T-helper 22 cell (primary cell): ENCODE data around the gene SLC35F3.
"Not testable (repeated sequence)": the region's sequence is repeated elsewhere in the genome, so short reads cannot be mapped to it uniquely, and the experiment has no call there.

Experiments used
- DNase-seq: peaks from one replicate; pipeline ENCODE4 v3.0.0-alpha.2; 2020; ENCODE audit warnings: low read depth

Gene SLC35F3

DNA sequence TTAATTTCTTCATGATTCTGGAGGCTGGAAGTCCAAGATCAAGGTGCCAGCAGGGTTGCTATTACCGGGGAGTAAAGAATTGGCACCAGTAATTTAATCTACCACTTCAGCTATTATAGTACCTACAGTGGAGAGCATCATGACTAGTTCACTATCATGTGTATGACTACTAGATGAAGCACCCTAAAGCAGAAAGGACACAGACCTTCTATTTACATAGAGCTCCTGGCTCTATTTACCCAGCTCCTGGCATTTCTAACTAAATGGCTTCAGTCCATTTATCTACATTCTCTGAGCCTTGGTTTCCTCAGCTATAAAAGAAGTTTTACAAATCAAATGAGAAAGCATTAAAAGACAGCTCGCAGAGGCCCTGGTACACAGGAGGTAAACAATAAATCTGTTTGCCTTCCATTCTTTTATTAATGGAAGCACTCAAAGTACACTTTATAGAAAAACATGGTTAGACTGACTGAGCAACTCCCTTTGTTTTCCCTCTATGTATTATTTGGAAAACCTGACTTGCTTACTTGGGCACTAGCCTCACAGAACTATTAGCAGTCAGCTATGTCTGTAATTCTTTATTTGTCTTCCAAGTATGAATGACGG lies 203.0 kb downstream of the SLC35F3 start:
- DNase-seq: no peak

DNA sequence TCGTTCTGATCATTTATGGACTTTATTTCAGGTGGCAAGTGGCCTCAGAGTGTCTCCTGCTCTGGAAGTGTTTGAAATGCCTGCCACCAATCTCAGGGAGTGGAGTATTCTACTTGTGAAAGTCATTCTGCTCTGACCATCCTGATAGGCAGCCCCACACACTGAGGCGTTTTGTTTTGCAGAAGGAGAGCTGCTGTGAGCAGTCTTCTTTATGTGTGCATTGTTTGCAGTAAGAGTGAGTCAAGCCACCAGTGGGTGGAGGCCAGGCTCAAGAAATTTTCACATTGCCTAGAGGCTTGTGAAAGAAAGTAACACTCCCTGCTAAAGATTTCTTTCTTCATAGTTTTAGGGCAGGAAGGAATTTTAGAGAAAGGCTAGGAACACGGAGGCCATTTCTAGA lies 204.4 kb downstream of the SLC35F3 start:
- DNase-seq: no peak

DNA sequence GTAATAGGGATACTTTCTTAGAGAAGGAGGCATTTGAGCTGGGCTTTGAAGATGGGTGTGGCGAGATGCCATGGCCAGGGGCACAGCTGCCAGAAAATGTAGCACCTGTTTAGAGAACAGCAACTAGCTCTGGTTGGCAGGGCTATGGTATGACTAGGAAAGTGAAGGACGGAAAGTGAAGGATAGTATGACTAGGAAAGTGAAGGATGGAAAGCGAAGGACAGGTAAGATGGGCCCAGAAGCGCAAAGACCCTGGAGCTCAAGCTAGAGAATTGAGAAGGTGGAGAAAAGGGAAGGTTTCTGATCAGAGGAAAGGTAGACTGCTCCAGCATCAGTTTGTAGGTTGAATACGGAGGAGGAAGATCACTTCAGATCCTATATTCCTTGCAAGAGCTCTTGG lies 205.4 kb downstream of the SLC35F3 start:
- DNase-seq: no peak

DNA sequence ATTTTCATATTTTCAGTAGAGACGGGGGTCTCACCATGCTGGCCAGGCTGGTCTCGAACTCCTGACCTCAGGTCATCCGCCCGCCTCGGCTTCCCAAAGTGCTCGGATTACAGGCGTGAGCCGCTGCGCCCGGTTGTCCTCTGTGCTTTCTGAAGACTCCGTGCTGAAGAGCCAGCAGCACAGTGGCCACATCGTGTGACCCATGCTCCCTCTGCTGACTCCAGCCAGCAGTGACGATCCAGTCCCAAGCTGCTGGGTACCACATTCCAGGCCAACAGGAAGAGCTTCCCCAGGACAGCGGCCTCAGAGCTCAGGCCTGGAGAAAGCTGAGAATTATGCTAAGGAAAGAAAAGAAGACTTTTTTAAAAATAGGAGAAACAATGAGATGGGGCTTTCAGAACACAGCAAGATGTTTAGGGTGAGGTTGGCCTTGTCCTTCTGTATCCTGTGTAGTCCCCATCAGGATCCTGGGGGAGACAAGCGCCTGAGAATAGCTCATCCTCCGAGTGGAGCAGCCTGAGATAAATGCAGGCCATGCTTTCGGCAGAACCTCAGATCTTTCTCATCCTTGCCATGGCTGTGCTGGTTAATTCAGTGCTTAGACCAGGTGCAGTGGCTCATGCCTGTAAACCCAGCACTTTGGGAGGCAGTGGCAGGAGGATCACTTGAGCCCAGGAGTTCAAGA lies 207.1 kb downstream of the SLC35F3 start:
- DNase-seq: no peak

DNA sequence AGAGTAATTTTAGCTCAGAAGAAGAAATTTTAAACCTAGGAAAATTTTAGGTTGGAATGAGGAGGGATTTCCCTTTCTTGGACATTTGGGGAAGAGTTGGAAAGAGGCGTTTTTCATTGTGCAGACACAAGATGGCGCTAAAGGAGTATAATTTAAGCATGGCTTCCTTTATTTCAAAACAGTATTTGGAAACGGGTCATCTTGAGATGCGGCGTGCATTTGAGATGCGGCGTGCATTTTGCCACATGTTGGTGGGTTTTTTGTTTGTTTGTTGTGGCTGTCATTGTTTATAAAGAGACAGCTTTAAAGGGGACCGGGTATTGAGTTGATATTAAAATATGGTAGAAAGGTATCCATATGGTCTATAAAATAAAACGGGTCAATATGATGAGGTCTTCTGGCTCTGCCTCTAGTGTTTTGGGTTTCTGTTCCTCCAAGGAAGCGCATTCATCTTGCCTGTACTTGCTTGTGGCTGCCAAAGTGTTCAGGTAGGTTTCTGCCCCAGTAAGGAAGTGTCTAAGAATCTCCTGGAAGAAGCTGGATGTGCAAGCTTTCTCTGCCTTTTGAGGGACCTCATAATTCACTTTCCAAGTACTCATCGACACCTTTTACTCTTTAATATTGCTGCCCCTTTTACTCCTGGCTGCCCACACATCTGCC lies 210.3 kb downstream of the SLC35F3 start:
- DNase-seq: no peak

DNA sequence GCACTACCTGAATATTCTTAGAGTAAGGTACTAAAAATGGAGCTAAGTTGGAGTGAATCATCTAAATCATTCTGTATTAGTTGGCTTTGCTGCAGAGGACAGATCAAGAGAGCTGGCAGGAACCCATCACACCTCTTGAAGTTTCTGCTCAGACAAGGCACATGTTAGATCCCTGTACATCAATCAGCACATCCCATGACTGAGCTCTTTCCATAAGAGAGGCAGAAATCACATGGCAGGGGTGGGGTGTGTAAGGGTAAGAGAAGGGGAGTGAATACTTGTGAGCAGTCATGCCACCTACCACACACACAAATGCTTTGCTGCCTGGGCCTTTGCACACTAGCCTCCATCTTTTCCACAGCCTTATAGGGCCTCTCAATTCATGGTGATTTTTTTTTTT lies 214.4 kb downstream of the SLC35F3 start:
- no peak for DNase-seq

DNA sequence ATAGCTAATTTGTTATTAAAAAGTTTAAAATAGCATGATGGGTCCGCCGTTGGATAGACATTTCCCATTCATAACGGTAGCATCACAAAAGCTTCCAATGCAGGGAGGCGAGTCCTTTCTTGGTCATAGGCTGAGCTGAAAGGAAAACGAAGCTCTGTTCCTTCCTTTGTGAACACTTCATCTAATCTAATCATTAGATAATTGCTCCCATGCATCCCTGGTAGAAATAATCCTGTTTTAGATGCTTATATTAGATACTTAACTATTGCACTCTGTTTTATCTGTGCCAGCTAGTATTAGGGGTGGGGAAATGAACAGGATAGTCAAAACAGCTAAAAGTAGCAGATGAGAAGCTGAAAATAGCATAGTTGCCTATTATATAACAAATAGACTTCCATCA lies 215.0 kb downstream of the SLC35F3 start:
- DNase-seq: no peak

DNA sequence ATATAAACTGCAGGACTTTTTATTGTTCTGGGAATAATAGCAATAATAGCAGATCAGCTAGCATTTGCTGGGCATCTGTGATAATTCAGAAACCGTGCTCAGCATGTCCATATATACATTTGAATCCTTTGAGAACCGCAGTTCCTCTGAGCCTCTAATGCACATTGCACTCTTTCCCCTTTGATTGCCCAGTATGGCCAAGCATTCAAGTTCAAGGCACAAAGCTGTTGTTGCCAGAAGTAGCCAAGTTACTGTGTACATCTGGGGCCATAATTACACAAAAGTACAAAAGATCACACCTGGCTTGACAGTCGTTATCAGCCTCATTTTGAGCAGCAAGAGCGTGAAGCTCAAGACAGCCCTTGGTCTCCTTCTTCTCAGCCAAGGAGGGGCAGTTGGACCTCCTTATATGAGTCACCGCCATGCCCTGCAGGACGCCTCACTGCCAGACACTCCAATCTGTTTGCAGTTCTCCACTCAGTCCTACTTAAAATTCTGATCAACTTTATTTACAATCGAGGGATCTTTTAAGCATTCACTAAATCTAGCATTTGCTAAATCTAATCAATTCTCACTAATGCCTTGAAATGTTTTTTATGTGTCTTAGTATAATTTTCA lies 216.0 kb downstream of the SLC35F3 start:
- DNase-seq: no peak

DNA sequence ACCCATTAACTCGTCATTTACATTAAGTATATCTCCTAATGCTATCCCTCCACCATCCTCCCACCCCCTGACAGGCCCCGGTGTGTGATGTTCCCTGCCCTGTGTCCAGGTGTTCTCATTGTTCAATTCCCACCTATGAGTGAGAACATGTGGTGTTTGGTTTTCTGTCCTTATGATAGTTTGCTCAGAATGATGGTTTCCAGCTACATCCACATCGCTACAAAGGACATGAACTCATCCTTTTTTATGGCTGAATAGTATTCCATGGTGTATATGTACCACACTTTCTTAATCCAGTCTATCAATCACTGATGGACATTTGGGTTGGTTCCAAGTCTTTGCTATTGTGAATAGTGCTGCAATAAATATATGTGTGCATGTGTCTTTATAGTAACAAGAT lies 217.2 kb downstream of the SLC35F3 start:
- DNase-seq: not testable (repeated sequence)

DNA sequence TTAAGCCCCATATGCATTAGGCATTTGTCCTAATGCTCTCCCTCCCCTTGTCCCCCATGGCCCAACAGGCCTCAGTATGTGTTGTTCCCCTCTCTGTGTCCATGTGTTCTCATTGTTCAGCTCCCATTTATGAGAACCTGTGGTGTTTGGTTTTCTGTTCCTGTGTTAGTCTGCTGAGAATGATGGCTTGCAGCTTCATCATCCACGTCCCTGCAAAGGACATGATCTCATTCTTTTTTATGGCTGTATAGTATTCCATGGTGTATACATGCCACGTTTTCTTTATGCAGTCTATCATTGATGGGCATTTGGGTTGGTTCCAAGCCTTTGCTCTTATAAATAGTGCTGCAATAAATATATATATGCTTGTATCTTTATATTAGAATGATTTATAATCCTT lies 218.1 kb downstream of the SLC35F3 start:
- not testable (repeated sequence) for DNase-seq

DNA sequence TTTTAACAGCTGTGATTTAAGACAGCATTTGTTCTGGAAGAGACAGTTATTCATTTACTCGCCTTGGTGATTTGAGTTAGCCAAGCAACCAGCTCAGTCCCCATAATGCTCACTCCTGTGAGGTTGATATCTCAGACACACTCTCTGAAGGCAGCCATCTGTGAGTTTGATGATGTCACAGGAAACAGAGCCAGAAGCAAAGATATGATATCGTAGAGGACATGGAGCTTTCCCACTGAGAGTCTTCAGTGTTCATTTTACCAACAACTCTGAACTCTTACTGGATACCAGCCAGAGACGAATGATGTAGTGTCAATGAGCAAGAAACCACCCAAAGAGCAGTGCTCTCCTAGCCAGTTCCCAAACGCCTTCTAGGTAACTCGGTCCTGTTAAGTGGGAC lies 219.4 kb downstream of the SLC35F3 start:
- no peak for DNase-seq

DNA sequence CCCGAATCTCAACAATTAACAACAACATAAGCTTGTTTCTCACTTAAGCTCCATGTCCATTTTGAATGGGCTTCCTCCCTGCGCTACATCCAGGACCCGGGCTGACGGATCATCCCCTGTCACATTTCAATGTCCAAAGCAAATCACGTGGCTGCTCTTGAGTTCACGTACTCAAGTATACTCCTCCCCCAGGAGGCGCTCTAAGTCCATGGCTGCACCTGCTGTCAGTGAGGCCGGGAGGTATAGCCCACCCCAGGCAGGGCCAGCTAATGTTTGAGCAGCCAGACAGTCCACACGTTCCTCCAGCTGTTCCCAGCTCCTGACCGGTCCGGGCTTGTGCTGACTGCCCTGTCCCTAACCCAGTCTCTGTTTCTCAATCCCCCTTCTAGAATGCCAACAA lies 220.8 kb downstream of the SLC35F3 start:
- no peak for DNase-seq

DNA sequence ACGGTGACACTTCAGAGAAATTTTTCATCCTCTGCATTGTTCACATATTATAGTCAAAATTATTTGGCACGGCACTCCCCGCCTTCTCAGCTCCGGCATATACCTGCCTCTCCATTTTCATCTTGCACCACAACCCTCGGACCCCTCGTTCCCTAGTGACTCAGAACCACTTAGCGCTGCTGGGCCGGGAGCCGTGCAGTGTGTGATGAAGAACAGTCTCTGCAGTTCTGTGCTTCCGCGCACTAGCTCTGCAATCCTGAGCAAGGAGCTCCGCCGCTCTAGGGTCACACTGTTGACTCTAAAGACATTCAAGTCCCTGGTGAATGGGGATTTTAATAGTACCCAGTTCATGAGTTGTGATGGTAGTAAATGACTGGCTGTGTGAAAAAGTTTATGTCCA lies 221.2 kb downstream of the SLC35F3 start:
- no peak for DNase-seq

DNA sequence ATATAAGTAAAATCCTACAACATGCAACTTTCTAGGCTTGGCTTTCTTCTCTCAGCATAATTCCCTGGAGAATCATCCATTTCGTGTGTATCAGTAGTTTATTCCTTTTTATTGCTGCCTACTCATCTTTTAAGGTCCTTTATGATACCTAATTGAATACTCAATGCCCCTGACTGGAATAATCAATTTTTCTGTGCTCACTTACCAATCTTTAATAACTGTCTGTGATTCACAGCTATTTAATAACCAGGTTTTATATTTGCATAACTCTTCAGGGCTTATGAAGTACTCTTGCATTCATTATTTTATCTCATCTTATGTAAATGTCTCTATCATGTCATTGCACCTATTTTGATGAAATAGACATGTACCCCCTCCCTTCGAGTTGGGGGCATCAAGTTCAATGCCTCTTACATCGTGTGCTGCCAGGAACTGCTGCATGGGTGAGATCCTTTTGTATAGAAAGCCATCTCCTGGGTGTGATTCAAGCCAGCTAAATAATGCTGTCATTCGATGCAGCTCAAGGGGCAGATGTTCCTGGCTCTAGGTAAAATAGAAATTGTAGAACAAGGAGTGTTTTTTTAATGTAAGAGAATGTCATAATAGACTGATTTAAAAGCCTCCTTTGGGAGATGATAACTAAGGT lies 222.7 kb downstream of the SLC35F3 start:
- no peak for DNase-seq

DNA sequence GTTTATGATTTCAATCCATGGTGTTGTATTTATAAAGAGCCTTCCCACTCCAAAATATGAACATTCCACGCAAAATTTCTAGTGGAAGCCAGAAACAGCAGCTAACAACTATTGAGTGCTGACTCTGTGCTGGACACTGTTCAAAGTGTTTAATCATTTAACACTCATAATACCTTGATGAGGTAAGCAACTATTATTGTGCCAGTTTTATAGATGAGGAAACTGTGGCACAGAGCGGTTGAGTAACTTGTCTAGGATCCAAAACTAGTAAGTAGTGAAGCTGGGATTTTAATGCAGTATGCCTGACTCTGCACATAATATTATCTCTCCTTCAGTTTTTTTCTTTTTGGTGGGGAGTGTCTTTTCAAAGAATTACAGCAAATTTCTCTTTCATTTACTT lies 228.3 kb downstream of the SLC35F3 start:
- no peak for DNase-seq

DNA sequence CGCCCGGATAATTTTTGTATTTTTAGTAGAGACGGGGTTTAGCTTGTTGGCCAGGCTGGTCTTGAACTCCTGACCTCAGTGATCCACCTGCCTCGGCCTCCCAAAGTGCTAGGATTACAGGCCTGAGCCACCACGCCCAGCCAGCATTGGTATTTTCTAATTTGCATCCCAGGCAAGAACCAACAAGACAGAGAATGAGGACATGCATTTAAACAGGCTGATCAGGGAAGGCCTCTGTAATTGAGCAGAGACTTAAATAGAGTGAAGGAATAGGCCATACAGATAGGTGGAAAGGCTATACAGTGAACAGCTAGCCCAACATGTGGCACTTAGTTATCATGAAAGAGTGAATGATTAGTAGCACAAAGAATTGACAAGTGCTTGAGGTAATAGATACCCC lies 230.4 kb downstream of the SLC35F3 start:
- no peak for DNase-seq

DNA sequence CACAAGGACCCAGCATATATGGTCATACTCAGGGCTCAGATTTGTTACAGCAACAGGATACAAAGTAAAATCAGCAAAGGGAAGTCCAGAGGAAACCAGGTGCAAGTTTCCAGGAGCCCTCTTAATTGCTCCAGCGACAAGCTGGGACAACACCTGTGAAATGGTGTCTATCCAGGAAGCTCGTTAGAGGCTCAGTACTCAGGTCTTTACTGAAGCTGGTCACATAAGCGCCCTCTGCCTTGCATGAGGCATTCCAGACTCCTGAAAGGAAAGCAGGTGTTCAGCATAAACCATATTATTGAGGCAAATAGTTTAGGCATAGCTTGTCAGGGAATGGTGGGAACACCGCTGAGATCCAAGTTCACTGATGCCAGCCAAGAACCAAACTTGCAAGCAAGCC lies 231.0 kb downstream of the SLC35F3 start:
- no peak for DNase-seq

DNA sequence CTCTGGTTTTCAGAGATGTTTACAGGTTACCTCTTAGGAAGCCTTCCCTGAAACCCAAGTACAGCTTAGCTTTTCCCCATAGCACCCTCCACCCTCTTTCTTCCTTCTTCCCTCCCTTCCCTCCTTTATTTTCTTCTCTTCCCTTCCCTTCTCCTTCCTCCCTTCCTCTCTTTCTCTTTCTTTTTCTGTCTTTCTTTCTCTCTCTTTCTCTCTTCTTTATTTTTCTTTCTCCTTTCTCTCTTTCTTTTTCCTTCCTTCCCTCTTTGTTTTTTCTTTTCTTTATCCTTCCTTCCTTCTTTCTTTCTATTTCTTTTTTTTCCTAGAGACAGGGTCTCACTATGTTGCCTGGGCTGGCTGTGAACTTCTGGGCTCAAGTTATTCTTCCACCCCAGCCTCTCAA lies 231.6 kb downstream of the SLC35F3 start:
- DNase-seq: no peak

DNA sequence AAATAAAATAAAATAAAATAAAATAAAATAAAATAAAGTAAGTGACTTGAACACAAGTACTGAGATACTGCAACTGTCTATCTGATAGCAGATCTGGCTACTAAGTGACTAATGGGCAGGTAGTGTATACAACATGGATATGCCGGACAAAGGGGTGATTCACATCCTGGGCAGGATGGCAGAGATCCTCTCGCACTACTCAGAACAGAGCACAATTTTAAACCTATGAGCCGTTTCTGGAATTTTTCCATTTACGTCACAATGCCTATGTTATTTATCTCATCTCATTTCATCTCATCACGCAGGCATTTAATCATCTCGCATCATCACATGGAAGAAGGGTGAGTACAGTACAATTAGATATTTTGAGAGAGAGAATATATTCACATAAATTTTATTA lies 235.5 kb downstream of the SLC35F3 start:
- DNase-seq: no peak

DNA sequence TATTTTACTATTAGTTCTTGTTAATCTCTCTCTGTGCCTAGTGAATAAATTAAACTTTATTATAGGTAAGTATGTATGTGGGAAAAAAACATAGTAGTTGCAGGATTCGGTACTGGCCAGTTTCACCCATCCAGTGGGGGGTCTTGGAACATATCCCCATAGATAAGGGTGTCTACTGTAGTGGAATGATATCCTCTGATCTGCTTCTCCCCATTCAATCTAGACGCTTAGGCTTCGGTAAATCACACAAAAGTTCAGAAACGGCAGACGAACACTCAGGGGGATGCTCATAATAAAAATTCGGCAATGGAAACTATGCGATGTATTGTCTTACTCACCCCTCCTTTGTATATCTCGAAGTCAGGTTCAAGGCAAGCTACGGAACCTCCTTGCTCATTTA lies 235.9 kb downstream of the SLC35F3 start:
- DNase-seq: no peak

DNA sequence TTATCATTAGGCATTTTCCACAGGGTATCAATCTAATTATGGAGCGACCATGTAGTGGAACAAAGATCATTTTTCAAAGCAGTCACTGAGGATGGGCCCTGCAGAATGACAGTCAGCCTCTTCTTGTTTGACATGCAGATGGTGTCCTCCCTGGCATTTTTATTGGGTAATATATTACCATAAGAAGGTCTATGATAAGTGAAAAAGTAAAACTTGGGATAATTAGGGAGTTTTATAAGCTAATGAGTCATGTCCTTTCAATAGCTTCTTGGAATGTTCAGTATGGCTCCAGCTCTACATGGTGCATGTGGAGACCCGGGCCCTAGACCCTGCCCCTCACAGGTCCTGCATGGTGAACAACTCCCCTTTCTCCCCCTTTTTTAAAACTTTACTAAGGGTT lies 236.5 kb downstream of the SLC35F3 start:
- DNase-seq: no peak

DNA sequence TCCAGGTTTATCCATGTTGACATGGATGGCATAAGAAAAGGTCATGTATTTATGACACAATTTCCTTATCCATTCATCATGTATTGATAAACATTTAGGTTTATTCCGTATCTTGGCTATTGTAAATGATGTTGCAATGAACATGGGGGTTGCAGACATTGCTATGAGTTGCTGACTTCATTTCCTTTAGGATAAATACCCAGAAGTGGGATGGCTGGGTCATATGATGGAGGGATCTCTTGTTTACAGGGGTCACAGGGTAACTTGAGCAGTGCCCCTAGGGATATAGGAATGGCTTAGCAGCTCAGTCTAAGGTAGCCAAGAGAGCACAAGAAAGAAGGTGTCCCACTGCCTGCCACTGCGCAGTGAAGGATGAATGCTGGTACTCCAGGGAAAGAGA lies 239.2 kb downstream of the SLC35F3 start:
- no peak for DNase-seq

DNA sequence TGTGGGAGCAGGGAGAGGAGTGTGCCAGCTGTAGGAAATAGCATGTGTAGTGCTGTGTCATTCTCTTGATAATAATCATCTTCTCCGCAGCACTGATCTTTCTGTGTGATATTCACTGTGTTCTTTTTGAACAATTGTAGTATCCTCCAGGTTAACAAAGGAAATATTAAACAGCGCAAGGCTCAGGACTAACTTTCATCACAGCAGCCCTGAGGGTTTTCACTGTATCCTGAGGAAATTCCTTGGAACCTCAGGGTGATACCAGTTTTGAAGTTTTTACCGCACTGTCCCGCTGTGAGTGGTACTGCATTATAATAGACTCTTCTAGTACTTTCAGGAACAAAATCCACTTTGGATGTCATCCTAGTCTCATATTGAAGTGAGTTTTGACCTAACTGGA lies 240.4 kb downstream of the SLC35F3 start:
- no peak for DNase-seq
